ENCODE measurements around the gene SCFD1. TPM values are rescaled to one million over a fixed set of nuclear protein-coding genes. Genes with fewer than 3 reads are reported as not detected.

The SCFD1 gene
- total RNA-seq, 6 experiments from 2014 or later: 26.5 to 44.6 (median 34.8) TPM

DNA sequence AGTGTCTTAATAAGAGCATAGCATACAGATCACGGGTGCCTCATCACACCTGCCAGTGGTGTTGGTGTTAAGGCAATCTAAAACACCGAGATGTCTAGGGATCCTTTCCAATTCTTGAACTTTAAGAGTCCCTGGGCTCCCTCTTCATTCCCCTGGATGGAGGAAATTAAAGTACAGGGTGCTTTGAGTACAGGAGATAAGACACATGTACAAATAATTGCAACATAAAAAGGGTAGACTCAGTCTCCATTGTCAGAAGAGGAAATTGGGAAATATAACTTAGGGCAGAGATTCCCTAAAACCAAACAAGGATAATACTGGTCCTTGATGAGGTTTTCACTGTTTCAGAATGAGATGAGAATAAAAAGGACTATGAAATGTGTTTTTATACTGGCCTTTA lies 34.9 kb downstream of the SCFD1 start:
- WGBS (ENCODE audit: insufficient coverage, low coverage, low lambda C conversion rate, missing lambda C conversion rate): 68% methylated on average over 2 of the region's 2 CpGs
- Histone ChIP-seq H3K27me3 (no peaks in the 10 kb centered on the region), H3K4me1 (peaks cover 0 to 6% (median 2%) of the 10 kb centered on the region in 4 donors), H3K9me3 (no peaks in the 10 kb centered on the region), H3K36me3 (peaks cover 0 to 32% (median 11%) of the 10 kb centered on the region in 4 donors), H3K27ac (no peak overlapping the region), H3K4me3 (no peak overlapping the region)
- TF ChIP-seq POLR2A (IDR thresholded peaks at IDR 0.05): no peak
- TF ChIP-seq, protein P1, sequence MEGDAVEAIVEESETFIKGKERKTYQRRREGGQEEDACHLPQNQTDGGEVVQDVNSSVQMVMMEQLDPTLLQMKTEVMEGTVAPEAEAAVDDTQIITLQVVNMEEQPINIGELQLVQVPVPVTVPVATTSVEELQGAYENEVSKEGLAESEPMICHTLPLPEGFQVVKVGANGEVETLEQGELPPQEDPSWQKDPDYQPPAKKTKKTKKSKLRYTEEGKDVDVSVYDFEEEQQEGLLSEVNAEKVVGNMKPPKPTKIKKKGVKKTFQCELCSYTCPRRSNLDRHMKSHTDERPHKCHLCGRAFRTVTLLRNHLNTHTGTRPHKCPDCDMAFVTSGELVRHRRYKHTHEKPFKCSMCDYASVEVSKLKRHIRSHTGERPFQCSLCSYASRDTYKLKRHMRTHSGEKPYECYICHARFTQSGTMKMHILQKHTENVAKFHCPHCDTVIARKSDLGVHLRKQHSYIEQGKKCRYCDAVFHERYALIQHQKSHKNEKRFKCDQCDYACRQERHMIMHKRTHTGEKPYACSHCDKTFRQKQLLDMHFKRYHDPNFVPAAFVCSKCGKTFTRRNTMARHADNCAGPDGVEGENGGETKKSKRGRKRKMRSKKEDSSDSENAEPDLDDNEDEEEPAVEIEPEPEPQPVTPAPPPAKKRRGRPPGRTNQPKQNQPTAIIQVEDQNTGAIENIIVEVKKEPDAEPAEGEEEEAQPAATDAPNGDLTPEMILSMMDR (IDR thresholded peaks at IDR 0.05): no peak
- ATAC-seq: peak; percentile 64 to 79 (median 76)
- no peak for DNase-seq
- intact Hi-C loops (cut with DNase I): no loop called here

DNA sequence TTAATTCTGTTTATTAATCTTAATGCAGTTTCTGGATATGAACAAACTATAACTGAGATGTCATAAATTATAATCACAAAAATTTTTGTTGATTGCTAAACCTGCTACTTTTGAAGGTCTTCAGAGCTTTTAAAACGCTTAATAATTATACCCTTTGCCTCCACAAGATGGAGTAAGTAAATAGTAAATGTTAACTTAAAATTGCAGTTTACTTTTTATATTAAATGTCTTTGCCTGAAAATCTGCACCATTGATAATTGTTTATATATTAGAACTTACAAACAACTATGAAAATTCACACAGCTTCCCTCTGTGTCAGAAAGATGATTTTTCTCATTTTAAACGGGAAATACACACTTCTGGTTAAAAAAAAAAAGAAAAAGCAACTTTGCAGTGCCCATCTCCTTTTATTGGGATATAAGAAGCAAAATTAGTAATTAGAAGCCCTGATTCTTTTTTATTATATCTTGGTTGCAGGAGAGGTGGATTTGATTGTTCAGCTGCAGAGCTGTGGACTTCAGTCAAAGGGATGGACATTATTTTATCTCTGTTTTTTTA lies 35.6 kb downstream of the SCFD1 start:
- TF ChIP-seq, protein P1 (IDR thresholded peaks at IDR 0.05): peak in 2 of 4 donors; percentile 22 to 31
- TF ChIP-seq POLR2A (IDR thresholded peaks at IDR 0.05): no peak
- Histone ChIP-seq H3K4me1 (peaks cover 0 to 6% (median 2%) of the 10 kb centered on the region in 4 donors), H3K27me3 (no peaks in the 10 kb centered on the region), H3K36me3 (peaks cover 0 to 25% (median 9%) of the 10 kb centered on the region in 4 donors), H3K4me3 (no peak overlapping the region), H3K27ac (no peak overlapping the region), H3K9me3 (no peaks in the 10 kb centered on the region)
- DNase-seq (no peak), ATAC-seq (no peak)
- intact Hi-C loops (cut with DNase I): no loop called here
- WGBS (ENCODE audit: insufficient coverage, low coverage, low lambda C conversion rate, missing lambda C conversion rate): 27% methylated on average over 2 of the region's 2 CpGs

DNA sequence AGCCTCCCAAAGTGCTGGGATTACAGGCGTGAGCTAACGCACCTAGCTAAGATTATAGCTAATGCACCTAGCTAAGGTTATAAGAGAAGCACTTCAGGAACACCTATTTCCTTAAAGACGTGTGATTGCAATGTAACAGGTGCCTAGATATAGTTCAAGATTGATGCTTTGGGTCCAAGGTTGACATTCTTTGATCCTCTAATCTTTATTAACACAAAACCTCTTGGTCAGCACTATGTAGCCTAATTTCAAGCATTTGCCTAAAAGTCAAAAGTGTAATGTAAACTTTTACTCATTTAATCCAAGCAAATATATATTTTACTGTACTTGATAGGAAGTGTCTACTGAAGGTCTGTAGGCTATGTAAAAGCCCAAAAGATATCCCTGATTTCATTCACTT lies 36.5 kb downstream of the SCFD1 start:
- Histone ChIP-seq H3K9me3 (no peaks in the 10 kb centered on the region), H3K36me3 (peaks cover 0 to 16% (median 6%) of the 10 kb centered on the region in 4 donors), H3K4me3 (no peak overlapping the region), H3K27ac (no peak overlapping the region), H3K27me3 (no peaks in the 10 kb centered on the region), H3K4me1 (peaks cover 0 to 6% (median 2%) of the 10 kb centered on the region in 4 donors)
- 83% methylated on average over 1 of the region's 3 CpGs for WGBS (ENCODE audit: insufficient coverage, low coverage, low lambda C conversion rate, missing lambda C conversion rate)
- DNase-seq (no peak), ATAC-seq (no peak)
- intact Hi-C loops (cut with DNase I): no loop called here
- TF ChIP-seq, protein P1 (IDR thresholded peaks at IDR 0.05): no peak
- TF ChIP-seq POLR2A (IDR thresholded peaks at IDR 0.05): no peak

DNA sequence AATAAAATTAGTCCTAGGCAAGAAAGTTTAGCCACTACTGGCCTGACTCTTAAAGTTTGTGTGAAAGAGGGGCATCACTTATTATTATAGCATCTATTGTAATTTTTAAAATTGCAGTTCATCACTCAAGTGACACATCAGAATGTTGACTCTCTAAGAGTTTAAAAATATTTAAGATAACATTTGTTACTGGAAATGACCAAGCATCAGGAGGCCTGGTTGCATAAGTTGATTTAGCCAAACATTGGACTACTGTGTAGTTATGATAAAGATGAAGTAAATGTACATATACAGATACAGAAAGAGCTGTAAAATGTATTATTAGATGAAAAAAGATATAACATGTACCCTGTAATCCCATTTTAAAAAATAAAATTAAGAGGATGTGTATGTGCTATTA lies 47.5 kb downstream of the SCFD1 start:
- H3K27ac ChIP-seq: no peak overlapping the region
- H3K36me3 ChIP-seq: no peaks in the 10 kb centered on the region
- no peak overlapping the region for H3K4me3 ChIP-seq
- H3K9me3 ChIP-seq: no peaks in the 10 kb centered on the region
- no peak for ATAC-seq
- TF ChIP-seq, protein P1 (IDR thresholded peaks at IDR 0.05): no peak
- no peak for TF ChIP-seq POLR2A (IDR thresholded peaks at IDR 0.05)
- intact Hi-C loops (cut with DNase I): no loop called here
- no peaks in the 10 kb centered on the region for H3K4me1 ChIP-seq
- no peaks in the 10 kb centered on the region for H3K27me3 ChIP-seq
- DNase-seq: no peak

DNA sequence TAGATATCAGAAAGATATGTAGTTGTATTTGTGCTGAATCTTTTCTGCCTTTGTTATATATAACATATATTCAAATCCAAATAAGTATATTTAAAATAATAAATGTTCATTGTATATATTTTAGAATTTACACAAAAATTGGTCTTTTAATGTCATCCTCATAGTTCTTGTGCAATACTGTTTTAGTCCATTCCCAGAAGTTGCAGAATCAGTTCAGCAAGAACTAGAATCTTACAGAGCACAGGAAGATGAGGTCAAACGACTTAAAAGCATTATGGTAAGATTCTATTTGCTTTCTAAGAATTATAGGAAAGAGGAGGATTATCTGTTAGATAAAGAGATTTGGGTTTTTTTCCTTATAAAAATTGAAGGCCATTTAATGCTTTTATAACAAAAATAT lies 51.0 kb downstream of the SCFD1 start:
- TF ChIP-seq, protein P1 (IDR thresholded peaks at IDR 0.05): no peak
- H3K36me3 ChIP-seq: peaks cover 0 to 8% (median 0%) of the 10 kb centered on the region in 4 donors
- WGBS (ENCODE audit: insufficient coverage, low coverage, low lambda C conversion rate, missing lambda C conversion rate): 44% methylated on average over 1 of the region's 1 CpG
- H3K9me3 ChIP-seq: no peaks in the 10 kb centered on the region
- DNase-seq (no peak), ATAC-seq (no peak)
- H3K27me3 ChIP-seq: no peaks in the 10 kb centered on the region
- H3K27ac ChIP-seq: no peak overlapping the region
- no peaks in the 10 kb centered on the region for H3K4me1 ChIP-seq
- no peak overlapping the region for H3K4me3 ChIP-seq
- intact Hi-C loops (cut with DNase I): no loop called here

Measured in right lobe of liver (tissue), 6 donors.